NB4 (cell line): ENCODE measurements around the gene PGM1.

Experiments used
- POLR2A ChIP-seq: IDR thresholded peaks from 2 replicates; pipeline ENCODE4 v1.6.1; 2011; ENCODE audit warnings: mild to moderate bottlenecking; ENCODE audit not compliant: insufficient read length; ENCODE audit errors: extremely low read depth
- TF ChIP-seq, protein P1 (sequence below): IDR thresholded peaks from one replicate; pipeline ENCODE4 v1.5.1; 2012; ENCODE audit warnings: low read depth, low read length

DNA sequence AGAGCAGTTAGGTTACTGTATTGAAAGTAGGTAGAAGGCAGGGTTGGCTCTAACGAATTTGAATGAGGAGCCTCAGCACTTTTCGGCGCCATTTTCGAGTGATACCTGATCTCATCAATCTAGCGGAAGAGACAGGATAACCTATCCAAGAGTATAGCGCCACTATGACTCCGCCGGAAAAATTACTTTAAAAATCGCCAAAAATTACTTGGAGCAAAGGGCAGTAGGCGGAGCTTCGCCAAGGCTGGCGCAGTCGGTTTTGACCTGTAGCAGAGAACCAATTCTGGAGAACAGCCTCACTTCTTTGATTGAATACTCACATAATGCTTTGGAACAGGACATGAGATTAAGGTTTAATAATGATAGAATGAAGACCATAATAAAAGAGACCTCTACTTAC is 44.3 kb upstream of the PGM1 start:
- TF ChIP-seq, protein P1, sequence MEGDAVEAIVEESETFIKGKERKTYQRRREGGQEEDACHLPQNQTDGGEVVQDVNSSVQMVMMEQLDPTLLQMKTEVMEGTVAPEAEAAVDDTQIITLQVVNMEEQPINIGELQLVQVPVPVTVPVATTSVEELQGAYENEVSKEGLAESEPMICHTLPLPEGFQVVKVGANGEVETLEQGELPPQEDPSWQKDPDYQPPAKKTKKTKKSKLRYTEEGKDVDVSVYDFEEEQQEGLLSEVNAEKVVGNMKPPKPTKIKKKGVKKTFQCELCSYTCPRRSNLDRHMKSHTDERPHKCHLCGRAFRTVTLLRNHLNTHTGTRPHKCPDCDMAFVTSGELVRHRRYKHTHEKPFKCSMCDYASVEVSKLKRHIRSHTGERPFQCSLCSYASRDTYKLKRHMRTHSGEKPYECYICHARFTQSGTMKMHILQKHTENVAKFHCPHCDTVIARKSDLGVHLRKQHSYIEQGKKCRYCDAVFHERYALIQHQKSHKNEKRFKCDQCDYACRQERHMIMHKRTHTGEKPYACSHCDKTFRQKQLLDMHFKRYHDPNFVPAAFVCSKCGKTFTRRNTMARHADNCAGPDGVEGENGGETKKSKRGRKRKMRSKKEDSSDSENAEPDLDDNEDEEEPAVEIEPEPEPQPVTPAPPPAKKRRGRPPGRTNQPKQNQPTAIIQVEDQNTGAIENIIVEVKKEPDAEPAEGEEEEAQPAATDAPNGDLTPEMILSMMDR: no peak
- no peak for TF ChIP-seq POLR2A
